Activated T-helper 9 cell treated with anti-CD3 and anti-CD28 coated beads, Interleukin-2, amount 50 U/mL, for 16 hours (primary cell): ENCODE measurements around the gene PBRM1.

ENCODE experiments used
- DNase-seq: peaks from one replicate; pipeline ENCODE4 v3.0.0-alpha.2; 2020; ENCODE audit warnings: low read depth

Gene PBRM1

GRCh38 chr3:52574056-52574965 is 111.4 kb downstream of the PBRM1 start:
- DNase-seq, result no peak

GRCh38 chr3:52572221-52572620 is 113.5 kb downstream of the PBRM1 start:
- DNase-seq, result no peak

DNA sequence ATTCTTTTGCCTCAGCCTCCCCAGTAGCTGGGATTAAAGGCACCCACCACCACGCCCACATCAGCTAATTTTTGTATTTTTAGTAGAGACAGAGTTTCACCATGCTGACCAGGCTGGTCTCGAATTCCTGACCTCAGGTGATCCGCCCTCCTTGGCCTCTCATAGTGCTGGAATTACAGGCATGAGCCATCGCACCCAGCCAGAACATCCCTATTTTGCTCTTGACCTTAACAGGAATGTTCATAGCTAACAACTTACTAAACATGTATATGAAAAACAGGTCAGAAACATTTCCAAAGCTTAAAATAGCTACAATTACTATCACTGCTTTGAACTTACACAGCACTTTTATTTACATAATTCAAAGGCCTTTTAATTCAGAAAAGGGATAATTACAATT is 115.6 kb downstream of the PBRM1 start:
- DNase-seq, result no peak

DNA sequence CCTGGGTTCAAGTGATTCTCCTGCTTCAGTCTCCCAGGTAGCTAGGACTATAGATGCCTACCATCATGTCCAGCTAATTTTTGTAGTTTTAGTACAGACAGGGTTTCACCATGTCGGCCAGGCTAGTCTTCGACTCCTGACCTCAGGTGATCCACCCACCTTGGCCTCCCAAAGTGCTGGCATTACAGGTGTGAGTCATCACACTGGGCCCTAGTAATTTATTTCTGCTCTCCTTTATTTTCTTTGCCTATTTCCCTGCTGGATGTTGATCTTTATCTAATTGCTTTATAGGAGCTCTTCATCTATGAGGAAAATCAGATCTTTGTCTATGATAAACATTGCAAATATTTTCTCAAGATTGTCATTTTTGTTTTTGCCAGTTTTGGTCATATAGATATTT is 117.6 kb downstream of the PBRM1 start:
- no peak for DNase-seq

- DNase-seq, result no peak
These were observed 121.7 kb downstream of the PBRM1 start for GRCh38 chr3:52563984-52564383.

- DNase-seq, result no peak
These were observed 124.5 kb downstream of the PBRM1 start for GRCh38 chr3:52561028-52561747.

- DNase-seq, result no peak
These were observed 127.3 kb downstream of the PBRM1 start for GRCh38 chr3:52558436-52558835.

DNA sequence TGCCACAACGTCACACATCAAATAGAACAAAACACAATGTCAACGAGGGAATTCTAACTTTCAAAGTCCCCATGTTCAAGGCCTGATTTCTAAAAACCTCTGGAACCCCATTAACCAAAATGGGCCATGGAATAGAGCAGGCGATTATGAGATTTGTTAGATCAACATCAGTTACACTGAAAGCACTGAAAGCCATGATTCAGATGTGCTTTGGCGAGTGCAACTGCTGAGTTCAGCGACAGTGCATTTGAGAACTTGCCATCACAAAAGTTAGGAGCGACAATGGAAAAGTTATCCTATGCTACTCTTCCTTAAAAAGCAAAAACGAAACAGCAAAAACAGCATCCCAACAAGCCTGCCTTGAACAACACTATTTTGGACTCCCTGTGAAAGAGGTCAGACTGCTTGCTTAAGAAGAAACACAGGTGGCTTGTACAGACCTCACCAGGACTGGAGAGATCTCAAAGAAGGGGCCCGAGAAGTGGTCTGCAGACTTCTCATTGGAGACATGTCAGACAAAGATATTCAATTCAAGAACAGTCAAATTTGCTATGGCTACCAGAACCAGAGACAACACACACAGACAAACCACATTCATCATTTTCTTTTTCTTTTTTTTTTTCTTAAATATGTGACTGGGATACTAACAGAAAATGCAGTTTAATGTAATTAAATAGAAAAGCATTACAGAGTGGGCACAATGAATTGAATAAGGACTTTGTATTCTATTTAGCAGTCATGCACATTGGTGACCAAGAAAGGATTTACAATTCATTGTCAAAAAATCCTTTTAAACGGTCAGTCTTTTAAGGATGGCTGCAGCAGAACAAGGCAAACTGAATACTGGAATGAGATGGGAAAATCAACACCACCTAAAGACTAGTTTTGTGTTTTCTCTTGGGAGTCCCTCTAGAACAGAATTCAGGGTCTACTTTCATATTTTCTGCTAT is 128.4 kb downstream of the PBRM1 start:
- DNase-seq, result no peak

- DNase-seq, result no peak
These were observed 130.7 kb downstream of the PBRM1 start for GRCh38 chr3:52555056-52555455.

GRCh38 chr3:52554026-52554755 is 131.5 kb downstream of the PBRM1 start:
- DNase-seq, result no peak

DNA sequence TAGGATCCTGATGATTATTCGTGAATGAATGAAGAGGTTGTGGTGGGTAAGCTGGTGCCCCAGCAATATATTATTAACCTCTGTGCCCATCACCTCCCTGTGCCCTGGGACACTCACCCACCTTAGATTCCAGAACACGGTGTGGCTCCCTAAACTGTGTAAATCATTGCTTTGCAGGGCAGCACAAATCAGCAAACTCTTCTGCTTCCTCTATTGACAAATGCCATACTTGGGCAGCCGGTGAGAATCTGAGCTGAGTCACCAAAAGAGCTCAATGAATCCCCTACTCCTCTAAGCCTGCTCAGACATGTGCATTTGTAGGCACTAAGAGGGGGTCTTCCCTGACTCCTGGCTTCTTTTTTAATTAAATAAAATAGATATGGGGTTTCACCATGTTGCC is 133.6 kb downstream of the PBRM1 start:
- no peak for DNase-seq

DNA sequence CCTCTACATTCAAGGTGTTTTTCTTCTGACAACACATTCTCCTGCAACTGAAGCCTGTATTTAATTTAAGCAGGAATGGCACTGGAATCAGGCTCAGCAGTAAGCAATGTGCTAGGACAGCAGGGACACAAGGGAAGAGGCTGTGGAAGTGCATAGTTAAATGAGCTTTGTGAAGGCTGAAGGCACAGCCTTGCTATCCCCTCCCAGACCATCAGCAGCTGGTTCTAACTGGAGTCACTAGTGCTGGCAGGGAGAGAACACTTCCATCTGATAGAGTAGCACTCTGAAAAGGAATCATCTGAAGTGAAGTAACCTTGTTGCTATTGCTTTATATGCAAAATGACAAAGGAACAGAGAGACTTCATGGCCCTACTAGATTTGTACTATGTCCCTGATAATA is 134.6 kb downstream of the PBRM1 start:
- DNase-seq, result no peak

GRCh38 chr3:52547143-52547542 is 138.6 kb downstream of the PBRM1 start:
- no peak for DNase-seq

DNA sequence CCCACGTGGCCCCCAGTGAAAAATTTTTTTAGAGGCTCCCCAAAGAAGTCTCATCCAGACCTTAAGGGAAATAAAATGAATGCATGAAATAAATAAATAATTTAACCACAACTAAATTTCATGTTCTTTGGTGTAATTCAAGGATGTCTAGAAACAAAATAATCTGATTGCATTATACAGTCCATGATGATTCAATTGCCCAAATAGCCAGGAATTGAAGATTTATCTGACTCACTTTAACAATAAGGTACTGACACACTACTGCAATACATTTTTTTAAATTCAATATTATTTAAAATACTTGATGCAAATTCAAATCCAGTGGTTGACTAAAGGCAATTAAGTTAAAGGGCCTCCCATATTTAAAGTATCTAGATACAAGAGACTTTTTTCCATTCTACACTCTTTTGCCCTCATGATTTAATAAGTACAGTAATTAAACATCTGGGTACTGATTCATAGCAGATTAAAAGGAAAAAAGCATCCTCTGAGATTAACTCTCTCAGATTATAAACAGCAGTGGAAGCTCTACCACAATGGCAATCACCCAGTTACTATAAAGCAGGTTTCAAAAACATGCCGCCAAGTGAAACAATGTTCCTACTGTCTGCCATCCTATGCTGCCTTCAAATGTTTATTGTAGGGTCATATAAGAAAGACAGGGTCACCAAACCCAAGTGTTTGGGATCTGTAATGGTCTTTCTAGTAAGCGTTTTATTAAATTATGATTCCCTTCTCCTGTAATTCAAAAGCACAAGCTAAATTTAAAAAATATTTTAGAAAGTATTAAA is 139.4 kb downstream of the PBRM1 start:
- DNase-seq, result no peak

- no peak for DNase-seq
These were observed 140.8 kb downstream of the PBRM1 start for GRCh38 chr3:52544937-52545336.

DNA sequence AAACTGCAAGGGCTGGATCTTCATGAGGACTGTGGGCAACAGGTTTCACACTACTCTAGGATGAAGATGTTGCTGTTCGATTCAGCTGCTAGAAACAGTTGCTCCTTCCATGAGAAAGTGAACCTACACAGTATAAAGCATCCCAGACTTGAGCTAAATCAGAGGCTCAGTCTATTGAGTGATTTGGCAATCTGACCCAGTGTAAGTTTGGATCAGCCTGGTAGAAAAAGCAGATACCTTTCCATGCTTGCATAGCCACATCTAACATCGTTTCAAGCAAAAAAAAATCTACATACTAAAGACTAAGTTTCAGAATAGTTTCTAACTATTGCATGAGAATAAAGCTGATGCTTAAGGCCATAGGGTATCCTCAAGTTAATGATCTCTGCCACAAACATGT is 144.7 kb downstream of the PBRM1 start:
- DNase-seq, result no peak

- DNase-seq, result no peak
These were observed 146.6 kb downstream of the PBRM1 start for GRCh38 chr3:52539010-52539653.

GRCh38 chr3:52537726-52538421 is 147.8 kb downstream of the PBRM1 start:
- DNase-seq, result no peak

DNA sequence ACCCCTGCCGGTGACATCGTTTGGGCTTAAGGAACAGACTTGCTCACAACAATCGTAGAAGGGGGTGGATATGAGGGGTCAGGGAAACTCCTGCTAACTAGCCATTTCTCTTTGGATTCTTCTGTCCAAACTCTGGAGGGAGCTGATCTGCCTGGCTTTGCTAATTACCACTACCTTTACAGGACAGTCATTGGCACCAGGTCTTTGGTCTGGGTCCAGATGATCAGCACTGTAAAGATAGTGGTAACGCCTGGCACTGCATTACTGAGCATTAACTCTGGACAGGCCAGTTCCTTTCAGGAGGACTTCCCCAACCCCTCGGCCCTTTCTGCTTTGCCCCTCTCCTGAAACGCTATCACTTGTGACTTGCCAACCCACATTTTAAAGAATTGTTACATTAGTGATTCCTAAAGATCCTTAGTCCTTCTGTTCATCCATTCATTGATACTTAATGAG is 148.5 kb downstream of the PBRM1 start:
- no peak for DNase-seq
